ENCODE data around the gene PERM1.

DNA sequence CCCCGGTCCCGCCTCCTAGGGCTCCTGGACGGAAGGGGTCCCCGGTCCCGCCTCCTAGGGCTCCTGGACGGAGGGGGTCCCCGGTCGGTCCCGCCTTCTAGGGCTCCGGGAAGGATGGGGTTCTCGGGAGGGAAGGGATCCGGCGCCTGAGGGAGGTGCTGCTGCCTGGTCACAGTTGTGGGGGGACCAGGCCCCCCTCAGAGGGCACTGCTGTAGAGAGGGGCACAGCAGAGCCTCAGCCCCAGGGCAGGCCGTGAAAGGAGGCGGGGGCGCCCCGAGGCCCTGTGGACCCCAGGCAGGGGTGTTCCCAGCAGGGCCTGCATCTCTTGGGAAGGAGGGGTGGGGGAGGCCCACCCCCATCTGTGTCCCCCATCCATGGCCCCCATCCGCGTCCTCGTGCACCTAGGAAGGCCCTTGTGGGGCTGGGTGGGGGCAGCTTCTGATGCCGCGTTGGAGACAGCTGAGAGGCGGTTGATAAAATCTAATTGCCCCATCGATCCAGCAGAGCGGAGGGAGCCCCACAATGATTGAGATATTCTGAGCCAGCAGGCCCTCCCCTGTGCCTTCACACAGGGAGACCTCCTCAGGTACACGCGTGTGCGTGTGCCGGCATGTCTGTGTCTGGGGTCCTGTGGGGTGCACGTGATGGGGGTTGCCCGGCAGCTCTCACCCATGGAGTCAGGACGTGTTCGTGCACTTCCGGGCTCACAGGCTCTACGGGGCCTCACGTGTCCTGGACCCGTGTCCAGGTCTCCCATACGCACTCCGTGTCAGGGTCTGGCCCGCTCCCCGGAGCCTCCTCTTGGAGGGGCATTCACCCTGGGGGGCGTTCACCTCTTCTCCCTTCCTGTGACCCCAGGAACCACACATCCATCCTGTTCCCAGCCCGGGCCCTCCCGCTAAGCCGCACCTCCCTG is 45.3 kb downstream of the PERM1 start:
- TF ChIP-seq POLR2A (IDR thresholded peaks at IDR 0.05; ENCODE audit: low read length): no peak
- no peak for TF ChIP-seq GATA1 (IDR thresholded peaks at IDR 0.05; ENCODE audit: low read depth, low read length)

Measured in erythroblast (primary cell).